CD4-positive, alpha-beta T cell treated with Interleukin-17A for 4 hours (primary cell): ENCODE data around the gene PRR29.
"Not testable (repeated sequence)": the region's sequence is repeated elsewhere in the genome, so short reads cannot be mapped to it uniquely, and the experiment has no call there.

ENCODE experiments used
- DNase-seq: peaks from one replicate; pipeline ENCODE4 v3.0.0-alpha.2; 2020; ENCODE audit warnings: mixed read lengths

The PRR29 gene

GRCh38 chr17:63998721-63999679 lies 849 bp downstream of the PRR29 start:
- peak; percentile 39 for DNase-seq

- DNase-seq = no peak
Measured at GRCh38 chr17:63999680-64000531, 1.8 kb downstream of the PRR29 start.

GRCh38 chr17:64001091-64001579 lies 3.0 kb downstream of the PRR29 start:
- DNase-seq = no peak

GRCh38 chr17:64001763-64002529 lies 3.8 kb downstream of the PRR29 start:
- DNase-seq = no peak

- no peak for DNase-seq
Measured at GRCh38 chr17:64002658-64003525, 4.7 kb downstream of the PRR29 start.

GRCh38 chr17:64003526-64004121 lies 5.5 kb downstream of the PRR29 start:
- no peak for DNase-seq

- no peak for DNase-seq
Measured at GRCh38 chr17:64004218-64004770, 6.1 kb downstream of the PRR29 start.

- no peak for DNase-seq
Measured at GRCh38 chr17:64004903-64005733, 7.0 kb downstream of the PRR29 start.

- no peak for DNase-seq
Measured at GRCh38 chr17:64005734-64006167, 7.6 kb downstream of the PRR29 start.

GRCh38 chr17:64006361-64007088 lies 8.4 kb downstream of the PRR29 start:
- no peak for DNase-seq

- DNase-seq = not testable (repeated sequence)
Measured at GRCh38 chr17:64007089-64007837, 9.1 kb downstream of the PRR29 start.

GRCh38 chr17:64007838-64008282 lies 9.7 kb downstream of the PRR29 start:
- DNase-seq = no peak

- DNase-seq = no peak
Measured at GRCh38 chr17:64008346-64008745, 10.2 kb downstream of the PRR29 start.

GRCh38 chr17:64008830-64009229 lies 10.7 kb downstream of the PRR29 start:
- DNase-seq = no peak

- DNase-seq = no peak
Measured at GRCh38 chr17:64009571-64010402, 11.6 kb downstream of the PRR29 start.

GRCh38 chr17:64015447-64015846 lies 17.3 kb downstream of the PRR29 start:
- no peak for DNase-seq

GRCh38 chr17:64016231-64016784 lies 18.2 kb downstream of the PRR29 start:
- DNase-seq = peak; percentile 23
